ENCODE results near the gene MAST3. TPM values are rescaled to one million over a fixed set of nuclear protein-coding genes. Genes with fewer than 3 reads are reported as not detected.

The MAST3 gene
- total RNA-seq, 1 experiment from 2014 or later: 14.2 TPM

- H3K4me1 ChIP-seq (ENCODE audit: control insufficient read depth in 1 of 2, insufficient read depth in 2 of 2, low read length in 2 of 2): peaks cover 15 to 28% of the 10 kb centered on the region in 2 experiments
- no peaks in the 10 kb centered on the region for H3K9me3 ChIP-seq (ENCODE audit: control insufficient read depth in 1 of 2, insufficient read depth in 1 of 2, low read depth in 1 of 2, low read length in 2 of 2)
- no peak for TF ChIP-seq SRF (IDR thresholded peaks at IDR 0.05; ENCODE audit: low read depth)
- no peak for TF ChIP-seq JUND (IDR thresholded peaks at IDR 0.05)
- no peak for TF ChIP-seq YY1 (IDR thresholded peaks at IDR 0.05; ENCODE audit: extremely low read depth, insufficient replicate concordance, low read depth, low read length)
- no peak for TF ChIP-seq EZH2phosphoT487 (IDR thresholded peaks at IDR 0.05; ENCODE audit: borderline replicate concordance)
- no peak for TF ChIP-seq CTCF (IDR thresholded peaks at IDR 0.05 in 2 of 3, conservative IDR thresholded peaks at IDR 0.05 in 1 of 3; ENCODE audit: borderline replicate concordance in 1 of 3, insufficient read depth in 1 of 3, low read depth in 2 of 3, low read length in 2 of 3)
- BruUV-seq (replicated peaks): no TSS peak
- H3K27ac ChIP-seq (ENCODE audit: low read depth, low read length): no peak overlapping the region
- ATAC-seq (no peak), DNase-seq (ENCODE audit: low read depth, low spot score) (no peak)
- H3K9ac ChIP-seq (ENCODE audit: low read length): no peak overlapping the region
- no peaks in the 10 kb centered on the region for H3K36me3 ChIP-seq (ENCODE audit: control insufficient read depth in 1 of 2, insufficient read depth in 2 of 2, low read length in 2 of 2)
- H3K9me2 ChIP-seq (ENCODE audit: insufficient read depth): no peaks in the 10 kb centered on the region
- H4K20me1 ChIP-seq (ENCODE audit: insufficient read depth): no peaks in the 10 kb centered on the region
- H3K4me3 ChIP-seq (replicated peaks in 1 of 2; ENCODE audit: low read depth in 1 of 2, low read length in 2 of 2): no peak overlapping the region
- no peaks in the 10 kb centered on the region for H3K79me2 ChIP-seq (ENCODE audit: insufficient read depth, low read length)
- no peak overlapping the region for H3K4me2 ChIP-seq (ENCODE audit: low read length)
- no peaks in the 10 kb centered on the region for H3K27me3 ChIP-seq (ENCODE audit: insufficient read depth, low read length)
- ChIA-PET POLR2A (interaction anchor here (1.2 kb wide), 1 partner anchor 10 kb away, joined by 3 read pairs; no protein-coding TSS in a partner anchor), RAD21 (ENCODE audit: low non-redundant PET in 1 of 2, low total read pairs in 2 of 2, uncharacterized antibody in 2 of 2, unreplicated experiment in 2 of 2) (no interaction called here), CTCF (no interaction called here)
- H2AFZ ChIP-seq (ENCODE audit: low read depth, low read length, poor library complexity, severe bottlenecking): no peak overlapping the region
- intact Hi-C loops (cut with micrococcal nuclease): no loop called here
These were observed 3.1 kb downstream of the MAST3 start for GRCh38 chr19:18100710-18101109.

GRCh38 chr19:18101268-18101667 is 3.7 kb downstream of the MAST3 start:
- ChIA-PET RAD21 (ENCODE audit: low non-redundant PET in 1 of 2, low total read pairs in 2 of 2, uncharacterized antibody in 2 of 2, unreplicated experiment in 2 of 2) (no interaction called here), CTCF (no interaction called here), POLR2A (no interaction called here)
- H3K27ac ChIP-seq (ENCODE audit: low read depth, low read length): no peak overlapping the region
- H3K36me3 ChIP-seq (ENCODE audit: control insufficient read depth in 1 of 2, insufficient read depth in 2 of 2, low read length in 2 of 2): no peaks in the 10 kb centered on the region
- H3K4me1 ChIP-seq (ENCODE audit: control insufficient read depth in 1 of 2, insufficient read depth in 2 of 2, low read length in 2 of 2): peaks cover 15 to 28% of the 10 kb centered on the region in 2 experiments
- H3K4me3 ChIP-seq (replicated peaks in 1 of 2; ENCODE audit: low read depth in 1 of 2, low read length in 2 of 2): no peak overlapping the region
- intact Hi-C loops (cut with micrococcal nuclease): no loop called here
- H4K20me1 ChIP-seq (ENCODE audit: insufficient read depth): no peaks in the 10 kb centered on the region
- no peak overlapping the region for H3K4me2 ChIP-seq (ENCODE audit: low read length)
- no peaks in the 10 kb centered on the region for H3K9me3 ChIP-seq (ENCODE audit: control insufficient read depth in 1 of 2, insufficient read depth in 1 of 2, low read depth in 1 of 2, low read length in 2 of 2)
- no peaks in the 10 kb centered on the region for H3K9me2 ChIP-seq (ENCODE audit: insufficient read depth)
- no peak overlapping the region for H3K9ac ChIP-seq (ENCODE audit: low read length)
- DNase-seq (ENCODE audit: low read depth, low spot score): no peak
- no peaks in the 10 kb centered on the region for H3K27me3 ChIP-seq (ENCODE audit: insufficient read depth, low read length)
- H3K79me2 ChIP-seq (ENCODE audit: insufficient read depth, low read length): no peaks in the 10 kb centered on the region
- H2AFZ ChIP-seq (ENCODE audit: low read depth, low read length, poor library complexity, severe bottlenecking): no peak overlapping the region
- no TSS peak for BruUV-seq (replicated peaks)
- no peak for ATAC-seq
- TF ChIP-seq EZH2 (IDR thresholded peaks at IDR 0.05) (no peak), SP1 (IDR thresholded peaks at IDR 0.05; ENCODE audit: low read depth) (no peak), CEBPB (IDR thresholded peaks at IDR 0.05; ENCODE audit: low read depth) (no peak), EGR1 (IDR thresholded peaks at IDR 0.05; ENCODE audit: low read depth) (no peak), ELF1 (IDR thresholded peaks at IDR 0.05; ENCODE audit: borderline replicate concordance, low read depth) (no peak), EZH2phosphoT487 (IDR thresholded peaks at IDR 0.05; ENCODE audit: borderline replicate concordance) (no peak)
- TF ChIP-seq, protein P1, sequence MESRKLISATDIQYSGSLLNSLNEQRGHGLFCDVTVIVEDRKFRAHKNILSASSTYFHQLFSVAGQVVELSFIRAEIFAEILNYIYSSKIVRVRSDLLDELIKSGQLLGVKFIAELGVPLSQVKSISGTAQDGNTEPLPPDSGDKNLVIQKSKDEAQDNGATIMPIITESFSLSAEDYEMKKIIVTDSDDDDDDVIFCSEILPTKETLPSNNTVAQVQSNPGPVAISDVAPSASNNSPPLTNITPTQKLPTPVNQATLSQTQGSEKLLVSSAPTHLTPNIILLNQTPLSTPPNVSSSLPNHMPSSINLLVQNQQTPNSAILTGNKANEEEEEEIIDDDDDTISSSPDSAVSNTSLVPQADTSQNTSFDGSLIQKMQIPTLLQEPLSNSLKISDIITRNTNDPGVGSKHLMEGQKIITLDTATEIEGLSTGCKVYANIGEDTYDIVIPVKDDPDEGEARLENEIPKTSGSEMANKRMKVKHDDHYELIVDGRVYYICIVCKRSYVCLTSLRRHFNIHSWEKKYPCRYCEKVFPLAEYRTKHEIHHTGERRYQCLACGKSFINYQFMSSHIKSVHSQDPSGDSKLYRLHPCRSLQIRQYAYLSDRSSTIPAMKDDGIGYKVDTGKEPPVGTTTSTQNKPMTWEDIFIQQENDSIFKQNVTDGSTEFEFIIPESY (IDR thresholded peaks at IDR 0.05; ENCODE audit: extremely low read depth, insufficient replicate concordance, low read length): no peak
- TF ChIP-seq, protein P2, sequence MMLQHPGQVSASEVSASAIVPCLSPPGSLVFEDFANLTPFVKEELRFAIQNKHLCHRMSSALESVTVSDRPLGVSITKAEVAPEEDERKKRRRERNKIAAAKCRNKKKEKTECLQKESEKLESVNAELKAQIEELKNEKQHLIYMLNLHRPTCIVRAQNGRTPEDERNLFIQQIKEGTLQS (IDR thresholded peaks at IDR 0.05): no peak
- TF ChIP-seq, protein P3, sequence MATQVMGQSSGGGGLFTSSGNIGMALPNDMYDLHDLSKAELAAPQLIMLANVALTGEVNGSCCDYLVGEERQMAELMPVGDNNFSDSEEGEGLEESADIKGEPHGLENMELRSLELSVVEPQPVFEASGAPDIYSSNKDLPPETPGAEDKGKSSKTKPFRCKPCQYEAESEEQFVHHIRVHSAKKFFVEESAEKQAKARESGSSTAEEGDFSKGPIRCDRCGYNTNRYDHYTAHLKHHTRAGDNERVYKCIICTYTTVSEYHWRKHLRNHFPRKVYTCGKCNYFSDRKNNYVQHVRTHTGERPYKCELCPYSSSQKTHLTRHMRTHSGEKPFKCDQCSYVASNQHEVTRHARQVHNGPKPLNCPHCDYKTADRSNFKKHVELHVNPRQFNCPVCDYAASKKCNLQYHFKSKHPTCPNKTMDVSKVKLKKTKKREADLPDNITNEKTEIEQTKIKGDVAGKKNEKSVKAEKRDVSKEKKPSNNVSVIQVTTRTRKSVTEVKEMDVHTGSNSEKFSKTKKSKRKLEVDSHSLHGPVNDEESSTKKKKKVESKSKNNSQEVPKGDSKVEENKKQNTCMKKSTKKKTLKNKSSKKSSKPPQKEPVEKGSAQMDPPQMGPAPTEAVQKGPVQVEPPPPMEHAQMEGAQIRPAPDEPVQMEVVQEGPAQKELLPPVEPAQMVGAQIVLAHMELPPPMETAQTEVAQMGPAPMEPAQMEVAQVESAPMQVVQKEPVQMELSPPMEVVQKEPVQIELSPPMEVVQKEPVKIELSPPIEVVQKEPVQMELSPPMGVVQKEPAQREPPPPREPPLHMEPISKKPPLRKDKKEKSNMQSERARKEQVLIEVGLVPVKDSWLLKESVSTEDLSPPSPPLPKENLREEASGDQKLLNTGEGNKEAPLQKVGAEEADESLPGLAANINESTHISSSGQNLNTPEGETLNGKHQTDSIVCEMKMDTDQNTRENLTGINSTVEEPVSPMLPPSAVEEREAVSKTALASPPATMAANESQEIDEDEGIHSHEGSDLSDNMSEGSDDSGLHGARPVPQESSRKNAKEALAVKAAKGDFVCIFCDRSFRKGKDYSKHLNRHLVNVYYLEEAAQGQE (IDR thresholded peaks at IDR 0.05; ENCODE audit: low read depth): no peak

All from HCT116 (cell line).